ENCODE data around the gene MICU2. TPM values are rescaled to one million over a fixed set of nuclear protein-coding genes. Genes with fewer than 3 reads are reported as not detected.
A peak's percentile ranks its signal among the peaks of the same experiment; 100 is the strongest.

Gene MICU2
- total and polyA plus RNA-seq, 2 experiments from 2014 or later: 51.0 to 122 TPM

- TF ChIP-seq STAT1 (IDR thresholded peaks at IDR 0.05; ENCODE audit: unreplicated experiment): no peak
- TF ChIP-seq ZNF331 (CRISPR knock-in tag; IDR thresholded peaks at IDR 0.05; ENCODE audit: low read depth): peak; percentile 73
- peaks cover 29% of the 10 kb centered on the region for H3K9me3 Mint-ChIP-seq
- Histone ChIP-seq H3K79me2 (replicated peaks; ENCODE audit: insufficient read depth) (peaks cover 86% of the 10 kb centered on the region), H3K4me1 (ENCODE audit: insufficient read depth) (no peaks in the 10 kb centered on the region), H3K4me2 (no peak overlapping the region), H3K27ac (ENCODE audit: low read depth) (0 out of 2 replicates have a peak overlapping the region, but pooled peaks have one; percentile 29), H3K36me3 (ENCODE audit: insufficient read depth) (peaks cover 6% of the 10 kb centered on the region), H3K27me3 (ENCODE audit: insufficient read depth) (no peaks in the 10 kb centered on the region), H3K4me3 (no peak overlapping the region), H2AFZ (no peak overlapping the region), H3K9me2 (ENCODE audit: insufficient read depth) (no peaks in the 10 kb centered on the region), H4K20me1 (replicated peaks; ENCODE audit: insufficient read depth) (no peaks in the 10 kb centered on the region), H3F3A (replicated peaks; ENCODE audit: low read depth) (no peaks in the 10 kb centered on the region)
- H3K4me1 Mint-ChIP-seq: peaks cover 9% of the 10 kb centered on the region
- DNase-seq (ENCODE audit: low spot score) (peak; percentile 78), ATAC-seq (peak; percentile 92)
- peaks cover 30% of the 10 kb centered on the region for H3K36me3 Mint-ChIP-seq (ENCODE audit: low read depth)
- H3K4me3 Mint-ChIP-seq: no peak overlapping the region
- H3K27ac Mint-ChIP-seq: no peak overlapping the region
- no peaks in the 10 kb centered on the region for H3K27me3 Mint-ChIP-seq (ENCODE audit: insufficient read depth, low read depth, poor library complexity)
These were observed 20.5 kb downstream of the MICU2 start for GRCh38 chr13:21583478-21583877.

- Histone ChIP-seq H3K4me1 (ENCODE audit: insufficient read depth) (no peaks in the 10 kb centered on the region), H3K27ac (ENCODE audit: low read depth) (no peak overlapping the region), H3K4me2 (no peak overlapping the region), H4K20me1 (replicated peaks; ENCODE audit: insufficient read depth) (no peaks in the 10 kb centered on the region), H3K79me2 (replicated peaks; ENCODE audit: insufficient read depth) (peaks cover 65% of the 10 kb centered on the region), H3K36me3 (ENCODE audit: insufficient read depth) (peaks cover 6% of the 10 kb centered on the region), H3K4me3 (no peak overlapping the region), H3K9me2 (ENCODE audit: insufficient read depth) (no peaks in the 10 kb centered on the region), H3K27me3 (ENCODE audit: insufficient read depth) (no peaks in the 10 kb centered on the region), H3F3A (replicated peaks; ENCODE audit: low read depth) (no peaks in the 10 kb centered on the region), H2AFZ (no peak overlapping the region)
- Mint-ChIP-seq H3K27ac (no peak overlapping the region), H3K27me3 (ENCODE audit: insufficient read depth, low read depth, poor library complexity) (no peaks in the 10 kb centered on the region), H3K4me3 (no peak overlapping the region), H3K9me3 (peaks cover 29% of the 10 kb centered on the region), H3K36me3 (ENCODE audit: low read depth) (peaks cover 30% of the 10 kb centered on the region), H3K4me1 (peaks cover 6% of the 10 kb centered on the region; the same call in 2 of the 3 replicates)
- DNase-seq (ENCODE audit: low spot score) (no peak), ATAC-seq (no peak)
- TF ChIP-seq CTCF (conservative IDR thresholded peaks at IDR 0.05; ENCODE audit: low read depth in 2 of 2): no peak
- TF ChIP-seq NANOG (IDR thresholded peaks at IDR 0.05; ENCODE audit: borderline replicate concordance): no peak
- no peak for TF ChIP-seq EZH2phosphoT487 (IDR thresholded peaks at IDR 0.05; ENCODE audit: unreplicated experiment)
- no peak for TF ChIP-seq ZNF462 (CRISPR knock-in tag; IDR thresholded peaks at IDR 0.05)
- TF ChIP-seq REST (IDR thresholded peaks at IDR 0.05; ENCODE audit: unreplicated experiment): no peak
- TF ChIP-seq ZNF114 (CRISPR knock-in tag; IDR thresholded peaks at IDR 0.05): no peak
- TF ChIP-seq ETS1 (IDR thresholded peaks at IDR 0.05): no peak
- no peak for TF ChIP-seq STAT1 (IDR thresholded peaks at IDR 0.05; ENCODE audit: unreplicated experiment)
- TF ChIP-seq POLR2AphosphoS5 (IDR thresholded peaks at IDR 0.05; ENCODE audit: low read depth): no peak
These were observed 23.2 kb downstream of the MICU2 start for GRCh38 chr13:21580736-21581135.

All from GM23338 (cell line).